ENCODE data around the gene CABYR.

DNA sequence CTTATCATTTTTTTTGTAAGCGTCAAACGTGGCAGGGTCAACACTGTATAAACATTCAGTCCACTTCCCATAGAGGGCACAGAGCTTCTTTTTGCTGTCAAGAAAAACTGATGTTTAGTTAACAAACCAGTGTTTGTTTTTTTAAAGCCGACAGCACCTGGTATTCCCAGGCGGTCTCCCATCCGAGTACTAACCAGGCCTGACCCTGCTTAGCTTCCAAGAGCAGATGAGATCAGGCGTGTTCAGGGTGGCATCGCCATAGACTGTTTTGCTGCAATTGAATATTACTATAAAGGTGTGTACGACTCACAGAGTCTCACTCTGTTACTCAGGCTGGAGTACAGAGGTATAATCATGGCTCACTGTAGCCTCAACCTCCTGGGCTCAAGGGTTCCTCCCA lies 31.5 kb downstream of the CABYR start:
- no peak for TF ChIP-seq POLR2AphosphoS5 (IDR thresholded peaks at IDR 0.05)
- TF ChIP-seq POLR2A (IDR thresholded peaks at IDR 0.05), result no peak
